Aorta (tissue), 5 donors: ENCODE measurements around the gene MRPL38. TPM values are rescaled to one million over a fixed set of nuclear protein-coding genes. Genes with fewer than 3 reads are reported as not detected.
A peak's percentile ranks its signal among the peaks of the same experiment; 100 is the strongest.
"Not testable (repeated sequence)": the region's sequence is repeated elsewhere in the genome, so short reads cannot be mapped to it uniquely, and the experiment has no call there.

Source experiments
- ATAC-seq: fragments of 200-7000 bp; cut with Tn5 transposase; one replicate; pipeline ENCODE4 v1.9.1; 2022; ENCODE audit warnings: moderate library complexity; ENCODE audit not compliant: low FRiP score
- DNase-seq, 2 donors: peaks; one replicate each; pipeline ENCODE4 v3.0.0-alpha.2; 2020
- H3K27ac ChIP-seq, 2 donors: one replicate each; pipeline ENCODE4 v1.5.1; 2013; ENCODE audit warnings: low read length in 2 of 2, mild to moderate bottlenecking in 2 of 2, moderate library complexity in 2 of 2, control low read depth in 1 of 2, inconsistent platforms in 1 of 2, low read depth in 1 of 2
- H3K27me3 ChIP-seq, 2 donors: one replicate each; pipeline ENCODE4 v1.6.1; 2013; ENCODE audit warnings: control low read depth in 1 of 2, low read length in 1 of 2, mild to moderate bottlenecking in 1 of 2, moderate library complexity in 1 of 2; ENCODE audit not compliant: insufficient read depth in 2 of 2, control insufficient read depth in 1 of 2
- H3K36me3 ChIP-seq, 2 donors: one replicate each; pipeline ENCODE4 v1.6.1; 2013; ENCODE audit warnings: control low read depth in 1 of 2, low read length in 1 of 2, mild to moderate bottlenecking in 1 of 2; ENCODE audit not compliant: insufficient read depth in 2 of 2, control insufficient read depth in 1 of 2
- H3K4me1 ChIP-seq, 2 donors: one replicate each; pipeline ENCODE4 v1.6.1; 2013; ENCODE audit warnings: low read length in 2 of 2, control low read depth in 1 of 2, mild to moderate bottlenecking in 1 of 2, moderate library complexity in 1 of 2; ENCODE audit not compliant: insufficient read depth in 2 of 2, control insufficient read depth in 1 of 2
- H3K4me3 ChIP-seq, 2 donors: one replicate each; pipeline ENCODE4 v1.5.1; 2013; ENCODE audit warnings: low read length in 2 of 2, control low read depth in 1 of 2, mild to moderate bottlenecking in 1 of 2
- H3K9me3 ChIP-seq: one replicate; pipeline ENCODE4 v1.6.1; 2013; ENCODE audit warnings: mild to moderate bottlenecking, low read length; ENCODE audit not compliant: control insufficient read depth
- WGBS, 2 donors: extraction: QIAGEN DNeasy Blood & Tissue Kit; methylation state at CpG; one replicate each; pipeline ENCODE4 v1.1.7; 2013; 5-methylcytosine and 5-hydroxymethylcytosine counted together
- intact Hi-C, 2 donors: fragments of 100-400 bp; cut with DNase I; formaldehyde crosslinking; loops; one replicate each; pipeline versions ENCODE4 v1.14.2 to v1.15.0; 2022
- polyA plus RNA-seq, 2 donors: library from polyadenylated mRNA; stranded (reverse); fragments of 200-250 nt; gene quantifications; one replicate each; pipeline ENCODE4 v1.2.3, GENCODE V29; 2013
- total RNA-seq, 2 donors: library from RNA; stranded (reverse); fragmentation: NEBNext Ultra II Directional; extraction: Animal tissue kit (Norgen Biotek cat#: 25700); gene quantifications; one replicate each; pipeline ENCODE4 v1.2.1, GENCODE V29; 2021
- donor health status: healthy with polysubstance abuse.
- donor health status: Bipolar disorder and iron deficiency.
- donor health status: DM: no; HTN: no; CAD: no.
- donor health status: DM: no; HTN: no; CAD: no.
- donor health status: DM: yes; HTN: yes; CAD: no.

MRPL38 gene
- total and polyA plus RNA-seq, 4 donors = 25.2 to 128 (median 58.3) TPM

DNA sequence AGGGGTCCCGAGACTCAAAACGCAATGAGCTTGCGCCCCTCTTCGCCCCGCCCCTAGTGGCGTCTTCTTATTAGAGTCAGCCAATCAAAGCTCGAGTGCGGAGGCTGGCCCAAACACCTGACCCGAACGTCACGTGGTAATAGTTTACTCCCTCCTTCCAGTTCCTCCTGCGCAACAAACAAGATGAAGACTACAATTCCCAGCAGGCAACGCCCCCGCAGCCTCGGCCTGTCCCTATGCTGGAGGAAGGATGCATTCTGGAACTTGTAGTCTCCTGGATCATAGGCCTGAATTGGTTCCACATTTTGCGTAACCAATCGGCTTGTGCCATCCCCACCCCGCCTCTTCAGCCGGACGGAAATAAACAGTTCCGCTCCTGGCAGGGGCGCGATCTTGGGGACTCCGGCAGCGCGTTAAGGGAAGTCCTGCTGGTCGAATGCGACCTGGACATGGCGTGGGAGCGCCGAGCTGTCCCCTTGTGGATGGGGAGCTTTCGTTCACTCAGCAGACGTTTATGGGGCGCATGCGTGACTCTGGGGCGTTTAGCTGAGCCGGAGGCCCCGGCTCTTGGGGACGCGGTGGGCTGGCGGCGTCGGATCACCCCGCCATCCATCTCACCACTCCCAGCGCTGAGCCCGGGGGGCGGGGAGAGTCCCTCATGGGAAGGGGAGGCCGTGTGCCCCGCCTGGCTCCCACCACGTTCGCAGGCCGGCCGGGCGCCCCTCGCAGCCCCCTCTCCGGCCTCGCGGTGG lies 49.2 kb downstream of the MRPL38 start, which contains the start of gene WBP2:
Gene WBP2, minus strand, starts transcription at position 26 of the 752 bp plus-strand sequence. CDS start 38 bp downstream, outside the sequence.
- peaks cover 0 to 4% of the 10 kb centered on the region in 2 donors for H3K36me3 ChIP-seq
- H3K4me3 ChIP-seq = peak within 1 kb of the TSS; percentile 84 to 89
- DNase-seq (peak; percentile 97 to 99), ATAC-seq (peak; percentile 97)
- 0 to 1% methylated on average over 58 of the region's 58 CpGs for WGBS, 2 donors
- peaks cover 0 to 5% of the 10 kb centered on the region in 2 donors for H3K4me1 ChIP-seq
- H3K9me3 ChIP-seq = no peaks in the 10 kb centered on the region
- no peaks in the 10 kb centered on the region for H3K27me3 ChIP-seq
- peak within 1 kb of the TSS; percentile 92 to 93 for H3K27ac ChIP-seq
- intact Hi-C loops = loop anchor here in 1 of 2 donors (1.0 to 2.0 kb wide), 3 partner anchors 22 to 71 kb away; partner anchors contain the start of genes TRIM65 and UNK

DNA sequence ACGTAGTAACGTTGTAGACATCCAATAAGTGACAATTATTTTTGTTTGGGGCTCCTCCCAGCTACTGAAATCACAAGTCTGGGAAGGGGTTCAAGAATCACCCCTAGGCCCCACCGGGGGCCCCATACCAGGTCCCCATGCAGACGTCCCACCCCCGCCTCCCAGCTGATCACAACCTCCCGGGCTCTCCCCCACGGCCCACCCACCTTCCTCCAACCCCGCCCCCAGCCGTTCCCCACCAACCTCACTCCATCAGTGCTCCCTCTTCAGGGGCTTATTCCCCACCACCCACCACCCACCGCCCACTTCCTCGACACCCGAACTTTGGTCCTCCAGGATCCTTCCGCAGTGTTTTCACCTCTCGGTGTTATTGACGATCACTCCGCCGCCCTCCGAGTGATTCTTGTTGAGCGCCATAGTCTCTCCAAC lies 49.8 kb downstream of the MRPL38 start:
- Histone ChIP-seq H3K27me3 (no peaks in the 10 kb centered on the region), H3K4me3 (peak overlapping the region; percentile 84 to 89), H3K27ac (peak overlapping the region; percentile 92 to 93), H3K4me1 (peaks cover 0 to 5% of the 10 kb centered on the region in 2 donors), H3K9me3 (no peaks in the 10 kb centered on the region), H3K36me3 (peaks cover 0 to 4% of the 10 kb centered on the region in 2 donors)
- peak; percentile 50 for ATAC-seq
- 0 to 1% methylated on average over 17 to 19 of the region's 19 CpGs for WGBS, 2 donors
- intact Hi-C loops = loop anchor here in 1 of 2 donors (1.0 to 2.0 kb wide), 3 partner anchors 22 to 70 kb away; partner anchors contain the start of genes TRIM65 and UNK
- DNase-seq = peak in 1 of 2 donors; percentile 88

DNA sequence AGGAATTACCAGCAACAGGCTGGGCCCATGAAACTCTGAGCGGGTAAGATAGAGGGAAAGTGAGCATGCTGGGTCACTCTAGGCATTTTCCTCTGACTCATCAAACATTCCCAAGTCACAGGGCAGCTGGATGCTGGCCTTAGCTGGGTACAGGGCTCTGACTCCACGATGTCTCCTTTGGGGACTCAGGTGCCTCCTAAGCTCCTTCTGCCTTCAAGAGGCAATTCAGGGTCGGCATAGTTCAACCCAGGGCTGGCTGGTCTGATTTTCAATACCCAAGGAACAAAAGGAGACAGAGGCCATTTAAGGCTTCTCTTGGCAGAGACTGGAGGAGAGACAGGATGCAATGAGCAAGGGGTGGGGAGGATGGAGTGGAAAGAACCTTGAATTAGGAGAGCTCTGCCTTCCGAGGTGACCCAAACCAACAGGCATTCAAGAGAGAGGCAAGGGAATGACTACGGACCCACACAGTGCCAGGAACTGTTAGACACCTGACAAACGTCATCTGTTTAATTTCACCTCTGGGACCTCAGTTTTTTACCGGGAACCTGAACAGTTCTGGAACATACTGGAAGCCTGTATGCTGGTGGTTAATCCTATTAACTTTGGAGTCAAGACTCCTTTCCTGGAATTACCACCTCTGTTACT lies 50.5 kb downstream of the MRPL38 start:
- H3K27ac ChIP-seq = peak overlapping the region; percentile 92 to 93
- H3K9me3 ChIP-seq = no peaks in the 10 kb centered on the region
- H3K4me1 ChIP-seq = peaks cover 0 to 5% of the 10 kb centered on the region in 2 donors
- H3K36me3 ChIP-seq = peaks cover 0 to 11% of the 10 kb centered on the region in 2 donors
- intact Hi-C loops = loop anchor here in 1 of 2 donors (2.0 kb wide), 1 partner anchor 69 kb away; the partner anchor contains the start of gene UNK
- no peaks in the 10 kb centered on the region for H3K27me3 ChIP-seq
- 6 to 8% methylated on average over 7 of the region's 7 CpGs for WGBS, 2 donors
- H3K4me3 ChIP-seq = peak overlapping the region; percentile 84 to 89
- ATAC-seq (peak; percentile 31), DNase-seq (no peak)

DNA sequence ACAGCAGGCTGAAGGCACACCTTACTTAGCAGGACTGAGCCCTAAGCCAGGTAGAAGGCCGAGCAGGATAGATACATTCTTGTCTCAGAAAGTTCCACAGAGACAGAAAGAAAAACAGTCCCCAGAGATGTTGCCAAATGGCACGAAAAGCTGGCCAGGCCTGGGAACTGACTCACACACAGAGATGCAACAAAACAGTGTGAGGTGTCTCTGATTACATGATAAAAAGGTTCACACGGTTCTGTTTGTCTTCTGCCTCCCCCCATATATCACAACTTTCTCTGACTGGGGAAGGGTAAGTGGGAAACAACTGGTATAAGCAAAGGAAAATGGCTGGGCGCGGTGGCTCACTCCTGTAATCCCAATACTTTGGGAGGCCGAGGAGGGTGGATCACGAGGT lies 51.3 kb downstream of the MRPL38 start:
- intact Hi-C loops = no loop called here
- WGBS, 2 donors = 54 to 56% methylated on average over 7 of the region's 7 CpGs
- peaks cover 0 to 5% of the 10 kb centered on the region in 2 donors for H3K4me1 ChIP-seq
- H3K4me3 ChIP-seq = no peak overlapping the region
- DNase-seq (no peak), ATAC-seq (no peak)
- peaks cover 0 to 12% of the 10 kb centered on the region in 2 donors for H3K36me3 ChIP-seq
- H3K27me3 ChIP-seq = no peaks in the 10 kb centered on the region
- no peaks in the 10 kb centered on the region for H3K9me3 ChIP-seq
- H3K27ac ChIP-seq = peak overlapping the region in 1 of 2 donors; percentile 33

DNA sequence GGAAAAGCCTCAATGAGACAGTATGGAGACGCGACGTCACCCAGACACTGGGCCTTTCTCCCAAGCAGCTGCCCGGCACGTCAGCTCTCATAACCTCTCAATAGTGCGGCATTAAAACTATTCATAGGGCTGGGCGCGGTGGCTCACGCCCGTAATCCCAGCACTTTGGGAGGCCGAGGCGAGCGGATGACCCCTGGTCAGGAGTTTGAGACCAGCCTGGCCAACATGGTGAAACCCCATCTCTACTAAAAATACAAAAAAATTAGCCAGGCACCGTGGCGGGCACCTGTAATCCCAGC lies 53.0 kb downstream of the MRPL38 start:
- H3K36me3 ChIP-seq = peaks cover 0 to 28% of the 10 kb centered on the region in 2 donors

DNA sequence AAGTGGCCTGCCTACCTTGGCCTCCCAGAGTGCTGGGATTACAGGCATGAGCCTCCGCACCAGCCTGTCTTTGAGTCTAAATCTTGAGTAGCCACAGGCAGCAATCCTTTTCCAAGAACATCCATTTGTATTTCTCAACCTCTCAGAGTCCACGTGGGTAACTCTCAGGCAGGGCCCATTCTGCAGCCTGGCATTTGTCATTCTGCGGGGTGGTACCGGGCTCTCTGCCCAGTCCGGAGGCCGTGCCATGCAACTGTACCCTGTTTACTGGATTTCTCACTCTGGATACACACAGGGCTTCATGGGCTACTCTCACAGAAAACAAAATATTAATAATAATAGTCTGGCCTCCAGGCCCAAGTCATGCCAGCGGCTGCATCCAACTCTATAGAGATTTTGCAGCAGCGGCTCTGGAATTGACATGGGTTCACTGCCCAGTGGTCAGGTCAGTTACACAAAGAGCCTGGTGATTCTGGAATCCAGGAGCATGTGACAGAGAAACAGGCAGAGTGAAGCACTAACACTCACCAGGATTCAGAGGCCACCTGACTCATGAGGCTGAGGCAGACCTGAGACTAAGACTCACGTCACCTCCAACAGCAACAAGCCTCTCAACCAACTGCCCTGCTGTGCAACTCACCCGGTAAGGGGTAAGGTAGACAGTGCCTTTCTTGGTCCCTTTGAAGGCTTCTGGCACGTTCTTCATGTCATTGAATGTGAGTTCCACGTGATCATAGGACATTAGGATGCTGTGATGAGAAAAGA lies 53.6 kb downstream of the MRPL38 start:
- Histone ChIP-seq H3K27me3 (no peaks in the 10 kb centered on the region), H3K9me3 (no peaks in the 10 kb centered on the region), H3K4me1 (peaks cover 0 to 5% of the 10 kb centered on the region in 2 donors), H3K36me3 (peaks cover 0 to 28% of the 10 kb centered on the region in 2 donors), H3K27ac (peak overlapping the region in 1 of 2 donors; percentile 18), H3K4me3 (no peak overlapping the region)
- 65 to 66% methylated on average over 12 of the region's 12 CpGs for WGBS, 2 donors
- no peak for DNase-seq
- intact Hi-C loops = no loop called here
- no peak for ATAC-seq

More for the DNA sequence above, 53.0 kb downstream of the MRPL38 start:
- H3K27ac ChIP-seq, ATAC-seq, H3K4me1 ChIP-seq, H3K9me3 ChIP-seq, H3K27me3 ChIP-seq, DNase-seq, H3K4me3 ChIP-seq, intact Hi-C loops: not testable (repeated sequence)
- 92% methylated on average over 15 of the region's 15 CpGs for WGBS, 2 donors

DNA sequence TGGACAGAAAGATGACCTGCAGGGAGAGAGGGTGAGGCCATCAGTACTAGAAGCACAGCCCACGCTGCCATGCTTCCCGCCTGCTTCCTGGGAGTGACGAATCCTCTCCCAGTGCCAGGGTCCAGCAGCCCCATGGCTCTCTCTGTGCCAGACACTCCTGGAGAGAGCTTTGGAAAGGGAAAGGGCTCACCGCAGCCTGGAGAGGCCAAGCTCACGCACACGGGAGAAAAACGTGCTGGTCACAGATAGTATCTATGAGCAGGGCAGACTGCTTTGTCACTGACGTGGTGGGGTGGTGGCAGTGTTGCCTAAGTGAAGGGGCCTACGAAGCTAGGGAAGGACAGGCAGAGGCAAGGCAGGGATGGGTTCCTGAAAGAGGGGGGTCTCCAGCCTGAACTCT lies 55.0 kb downstream of the MRPL38 start:
- H3K36me3 ChIP-seq = peaks cover 0 to 28% of the 10 kb centered on the region in 2 donors
- ATAC-seq = no peak
- intact Hi-C loops = loop anchor here in 1 of 2 donors (5.0 to 10.0 kb wide), 2 partner anchors 43 to 55 kb away; no protein-coding TSS in a partner anchor
- no peak overlapping the region for H3K27ac ChIP-seq
- DNase-seq = peak in 1 of 2 donors; percentile 48
- WGBS, 2 donors = 73 to 76% methylated on average over 9 of the region's 9 CpGs
- H3K27me3 ChIP-seq = no peaks in the 10 kb centered on the region
- no peak overlapping the region for H3K4me3 ChIP-seq
- peaks cover 0 to 5% of the 10 kb centered on the region in 2 donors for H3K4me1 ChIP-seq
- H3K9me3 ChIP-seq = no peaks in the 10 kb centered on the region

DNA sequence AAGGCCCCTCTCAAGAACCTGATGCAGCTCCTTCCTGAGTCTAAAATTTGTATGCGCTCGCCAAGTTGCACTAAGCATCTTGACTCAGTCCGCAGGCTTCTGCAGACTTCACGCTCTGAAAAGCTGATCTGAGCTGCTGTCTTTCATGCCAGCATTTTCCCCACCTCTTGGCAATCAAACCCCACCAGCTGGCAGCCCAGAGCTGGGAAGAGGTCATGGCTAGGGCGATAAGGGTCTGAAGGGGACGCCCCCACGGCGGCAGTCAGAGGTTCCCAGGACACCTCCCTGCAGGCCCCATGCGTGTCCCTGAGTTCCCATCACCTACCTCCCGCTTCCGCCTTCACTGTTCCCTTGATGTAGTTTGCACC lies 55.4 kb downstream of the MRPL38 start:
- DNase-seq = no peak
- Histone ChIP-seq H3K4me3 (no peak overlapping the region), H3K4me1 (peaks cover 0 to 5% of the 10 kb centered on the region in 2 donors), H3K36me3 (peaks cover 0 to 28% of the 10 kb centered on the region in 2 donors), H3K27me3 (no peaks in the 10 kb centered on the region), H3K27ac (no peak overlapping the region), H3K9me3 (no peaks in the 10 kb centered on the region)
- 86 to 87% methylated on average over 11 of the region's 11 CpGs for WGBS, 2 donors
- no peak for ATAC-seq
- intact Hi-C loops = loop anchor here in 1 of 2 donors (5.0 to 10.0 kb wide), 2 partner anchors 43 to 54 kb away; no protein-coding TSS in a partner anchor
